Right lobe of liver (tissue), 4 donors: ENCODE data around the gene VWA5B1.

Experiments used
- CTCF ChIP-seq, 4 donors: fragments of 200-600 bp in 3 of 4; fragments of 450-650 bp in 1 of 4; IDR thresholded peaks; one replicate each; pipeline versions ENCODE4 v1.5.1 to v1.8.0; 2016 to 2022; ENCODE audit warnings: antibody characterized with exemption in 4 of 4, mild to moderate bottlenecking in 2 of 4
- POLR2A ChIP-seq: fragments of 450-650 bp; IDR thresholded peaks from one replicate; pipeline ENCODE4 v1.6.1; 2017; ENCODE audit warnings: antibody characterized with exemption, mild to moderate bottlenecking
- donor health status: DM: no; HTN: no; CAD: no.
- donor health status: DM: no; HTN: no; CAD: no.
- donor health status: DM: no; HTN: yes; CAD: no.

DNA sequence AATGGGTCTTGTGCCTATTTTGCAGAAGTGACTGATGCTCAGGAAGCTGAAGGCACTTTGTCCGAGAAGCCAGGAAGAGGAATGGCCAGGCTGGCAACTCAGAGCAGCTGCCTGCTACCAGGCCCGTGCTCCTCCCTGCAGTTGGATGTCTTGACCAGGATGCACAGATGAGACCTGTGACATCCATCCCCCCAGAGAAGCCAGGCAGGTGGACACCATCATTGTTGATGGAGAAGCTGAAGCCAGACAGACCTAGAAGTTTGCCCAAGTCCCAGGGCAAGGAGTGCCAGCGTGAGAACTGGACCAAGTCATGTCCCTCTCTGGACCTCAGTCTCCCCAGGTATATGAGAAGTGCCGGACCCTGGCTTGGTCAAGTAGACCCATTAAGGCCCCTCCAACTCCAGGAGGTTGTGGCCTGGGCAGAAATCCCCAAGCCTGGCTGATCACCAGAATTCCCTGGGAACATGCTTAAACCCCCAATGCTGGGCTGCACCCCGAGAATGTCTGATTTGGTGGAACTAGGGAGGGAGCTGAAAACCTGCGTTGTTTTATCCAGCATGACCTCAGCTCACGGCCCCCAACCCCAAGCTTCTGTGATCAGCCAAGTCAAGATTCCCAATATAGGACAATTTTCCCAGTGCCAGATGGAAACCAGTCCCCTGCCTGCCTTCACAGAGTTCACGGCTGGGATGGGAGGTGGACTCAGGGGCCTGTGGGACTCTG lies 112.9 kb downstream of the VWA5B1 start:
- TF ChIP-seq CTCF (IDR thresholded peaks at IDR 0.05) (no peak), POLR2A (no peak)
